NCI-H2029 treated with DMSO at 0.1 percent for 48 hours (cell line): Measurements from ENCODE around the gene CXXC5.

Source experiments
- DNase-seq: peaks from one replicate; lab custom pipeline; 2025; lab: John Stamatoyannopoulos, UW

Gene CXXC5

GRCh38 chr5:139651853-139652787, 4.0 kb downstream of the CXXC5 start:
- no peak for DNase-seq

GRCh38 chr5:139652788-139653241, 4.7 kb downstream of the CXXC5 start:
- no peak for DNase-seq

GRCh38 chr5:139653616-139654015, 5.5 kb downstream of the CXXC5 start:
- DNase-seq = no peak

- no peak for DNase-seq
Observed at GRCh38 chr5:139654464-139654863, 6.3 kb downstream of the CXXC5 start.

GRCh38 chr5:139654871-139655491, 6.8 kb downstream of the CXXC5 start:
- no peak for DNase-seq

GRCh38 chr5:139655727-139656271, 7.7 kb downstream of the CXXC5 start:
- DNase-seq = no peak

- no peak for DNase-seq
Observed at GRCh38 chr5:139657363-139658321, 9.5 kb downstream of the CXXC5 start.

GRCh38 chr5:139658501-139658927, 10.4 kb downstream of the CXXC5 start:
- DNase-seq = no peak

GRCh38 chr5:139658928-139659667, 10.9 kb downstream of the CXXC5 start:
- DNase-seq = no peak

- DNase-seq = no peak
Observed at GRCh38 chr5:139659695-139660101, 11.5 kb downstream of the CXXC5 start.

GRCh38 chr5:139660105-139660922, 12.2 kb downstream of the CXXC5 start:
- DNase-seq = no peak

- no peak for DNase-seq
Observed at GRCh38 chr5:139660923-139661814, 13.0 kb downstream of the CXXC5 start.

- DNase-seq = no peak
Observed at GRCh38 chr5:139662617-139663016, 14.5 kb downstream of the CXXC5 start.

- DNase-seq = no peak
Observed at GRCh38 chr5:139663207-139664085, 15.3 kb downstream of the CXXC5 start.

GRCh38 chr5:139664086-139664693, 16.0 kb downstream of the CXXC5 start:
- no peak for DNase-seq

- DNase-seq = no peak
Observed at GRCh38 chr5:139664727-139665351, 16.7 kb downstream of the CXXC5 start.

GRCh38 chr5:139665626-139666025, 17.5 kb downstream of the CXXC5 start:
- no peak for DNase-seq
